Epithelial cell of prostate (primary cell): ENCODE measurements around the gene OCA2.

Source experiments
- DNase-seq: peaks from one replicate; pipeline ENCODE4 v3.0.0-alpha.2; 2011; ENCODE audit warnings: low read depth, low spot score
- H3K27ac ChIP-seq: fragments of 450-650 bp; 2 replicates; pipeline ENCODE4 v1.5.1; 2017; ENCODE audit warnings: mild to moderate bottlenecking

Gene OCA2

GRCh38 chr15:27834684-27835083, 264.4 kb downstream of the OCA2 start:
- DNase-seq, result no peak
- H3K27ac ChIP-seq, result no peak overlapping the region

GRCh38 chr15:27833974-27834373, 265.1 kb downstream of the OCA2 start:
- no peak for DNase-seq

GRCh38 chr15:27833178-27833577, 265.9 kb downstream of the OCA2 start:
- no peak overlapping the region for H3K27ac ChIP-seq
- DNase-seq, result no peak

More at GRCh38 chr15:27833974-27834373, 265.1 kb downstream of the OCA2 start:
- H3K27ac ChIP-seq, result no peak overlapping the region

DNA sequence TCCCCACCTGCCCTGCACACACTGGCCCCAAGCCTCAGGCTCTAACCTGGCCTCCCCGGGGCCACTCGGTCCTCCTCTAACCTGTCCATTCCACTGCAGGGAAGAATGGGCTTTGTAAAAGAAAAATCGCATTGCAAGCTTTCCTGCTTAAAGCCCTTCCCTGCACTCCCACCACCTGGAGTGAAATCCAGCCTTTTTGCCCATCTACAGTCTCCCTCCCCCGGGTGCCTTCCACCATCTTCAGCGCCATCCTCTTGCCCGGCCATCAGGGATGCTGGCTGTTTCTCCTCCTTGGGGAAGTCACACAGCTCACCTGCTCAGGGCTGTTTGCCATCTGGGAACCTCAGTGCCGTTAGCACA, 266.9 kb downstream of the OCA2 start:
- H3K27ac ChIP-seq, result no peak overlapping the region
- no peak for DNase-seq

GRCh38 chr15:27831384-27832236, 267.5 kb downstream of the OCA2 start:
- H3K27ac ChIP-seq, result no peak overlapping the region
- no peak for DNase-seq

- no peak overlapping the region for H3K27ac ChIP-seq
- no peak for DNase-seq
Observed at GRCh38 chr15:27828746-27829145, 270.4 kb downstream of the OCA2 start.

DNA sequence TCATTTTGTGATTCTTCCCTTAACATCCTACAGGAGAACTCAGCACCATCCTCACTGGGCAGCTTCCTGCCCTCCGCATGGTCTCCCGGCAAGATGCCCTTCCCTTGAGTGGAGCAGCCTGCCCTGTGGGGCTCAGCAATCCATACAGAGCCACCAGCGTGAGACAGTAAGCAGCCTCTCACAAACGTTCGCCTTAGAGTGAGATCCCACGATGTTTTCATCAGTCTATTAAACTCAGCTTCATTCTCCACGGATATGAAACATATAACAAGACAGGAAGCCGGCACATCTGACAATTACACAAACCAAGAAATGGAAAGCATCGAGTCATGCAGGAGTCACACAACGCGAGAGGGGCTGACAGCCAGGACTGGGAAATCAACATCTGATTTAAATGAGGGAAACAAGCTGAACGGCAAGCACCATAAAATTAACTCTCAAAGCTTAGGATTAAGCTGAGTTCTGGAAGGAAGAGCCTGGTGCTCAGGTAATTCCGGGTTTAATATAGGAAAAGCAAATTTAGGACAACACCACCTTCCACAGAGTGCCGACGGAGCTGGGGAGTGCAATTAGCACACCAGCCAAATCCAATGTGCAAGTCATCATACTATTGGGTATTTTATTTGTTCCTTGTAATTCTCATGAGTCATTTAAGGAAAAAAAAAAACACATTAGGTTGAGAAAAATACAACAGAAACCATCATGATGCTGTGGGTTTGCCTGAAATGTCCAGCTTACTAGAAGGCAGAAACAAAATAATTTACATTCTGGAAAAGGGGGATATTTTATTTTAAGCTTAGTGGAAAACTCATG, 272.0 kb downstream of the OCA2 start:
- H3K27ac ChIP-seq, result peak overlapping the region; percentile 33
- no peak for DNase-seq

- no peak for DNase-seq
- H3K27ac ChIP-seq, result peak overlapping the region; percentile 33
Observed at GRCh38 chr15:27826411-27826810, 272.7 kb downstream of the OCA2 start.

DNA sequence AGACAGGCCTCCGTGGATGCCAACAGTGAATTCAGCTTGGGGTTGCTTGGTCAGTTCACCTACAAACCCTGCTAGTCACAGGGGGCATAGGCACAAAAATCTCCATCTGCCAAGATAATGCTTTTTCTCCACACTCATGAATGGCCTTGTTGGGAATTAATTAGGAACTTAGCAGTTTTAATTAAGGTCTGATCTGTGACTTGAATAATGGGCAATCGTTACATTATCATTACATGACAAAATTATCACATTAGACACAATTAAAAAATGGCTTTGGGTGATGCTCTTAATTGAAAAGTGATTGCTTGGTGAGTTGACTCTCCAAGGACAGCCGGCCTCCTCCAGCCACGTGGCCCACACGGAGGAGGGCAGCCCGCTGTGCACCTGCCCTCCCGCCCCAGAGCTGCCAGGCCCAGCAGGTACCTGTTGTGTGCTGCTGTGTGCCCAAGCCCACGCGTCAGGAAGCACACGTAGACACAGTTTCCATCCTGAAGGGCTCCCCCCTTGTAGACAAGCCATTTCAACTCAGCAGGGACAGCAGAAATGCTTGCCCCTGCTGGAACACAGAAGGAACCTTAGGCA, 274.2 kb downstream of the OCA2 start:
- no peak overlapping the region for H3K27ac ChIP-seq
- no peak for DNase-seq

DNA sequence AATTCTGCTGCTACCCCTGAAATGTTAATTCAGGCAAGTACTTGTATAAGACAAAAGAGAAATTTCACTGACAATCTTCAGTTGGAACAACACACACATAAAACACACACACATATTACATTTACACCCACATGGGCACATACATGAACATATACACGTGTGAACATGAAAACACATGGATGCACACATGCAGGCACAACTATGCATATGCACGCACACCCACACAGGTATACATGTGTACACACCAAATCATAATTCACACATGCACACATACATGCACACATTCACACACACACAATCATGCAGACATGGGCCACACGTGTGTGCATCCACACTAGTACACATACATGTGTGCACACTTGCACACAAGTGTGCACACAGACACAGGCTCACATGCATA, 277.8 kb downstream of the OCA2 start:
- no peak overlapping the region for H3K27ac ChIP-seq
- no peak for DNase-seq

DNA sequence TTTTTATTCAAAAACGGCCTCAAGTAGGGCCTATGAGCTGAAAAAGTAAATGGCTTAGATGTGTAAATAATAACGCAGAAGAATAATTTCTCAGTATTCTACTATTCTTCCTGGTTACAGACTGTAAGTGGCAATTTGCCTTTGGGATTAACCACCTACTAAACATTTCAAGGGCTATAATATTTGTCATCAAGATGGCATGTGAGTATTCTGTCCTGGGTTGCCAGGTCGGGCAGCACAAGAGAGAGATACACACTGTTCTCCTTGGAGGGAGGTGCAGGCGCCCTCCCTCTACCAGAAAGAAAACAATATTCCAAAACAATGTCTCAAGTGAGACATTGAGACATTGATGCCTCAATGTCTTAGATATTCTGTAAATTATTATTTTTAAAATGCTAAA, 278.4 kb downstream of the OCA2 start:
- no peak for DNase-seq

DNA sequence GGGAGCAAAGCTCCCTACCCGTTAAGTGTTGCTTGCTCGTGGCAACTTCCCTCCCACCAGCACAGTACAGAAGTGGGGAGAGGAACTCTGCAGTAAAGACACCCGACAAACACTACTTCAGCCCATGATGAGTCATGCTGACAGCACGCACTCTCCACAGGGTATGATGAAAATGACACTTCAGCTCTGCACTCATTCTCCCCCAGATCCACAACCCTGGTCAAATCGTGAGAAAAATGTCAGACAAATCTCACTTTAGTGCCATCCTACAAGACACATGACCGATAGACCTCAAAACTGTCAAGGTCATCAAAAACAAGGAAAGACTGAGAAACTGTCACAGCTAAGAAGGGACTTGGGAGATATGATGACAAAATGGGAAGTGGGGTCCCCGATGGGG, 278.9 kb downstream of the OCA2 start:
- DNase-seq, result no peak
- no peak overlapping the region for H3K27ac ChIP-seq

More for the DNA sequence above, 278.4 kb downstream of the OCA2 start:
- no peak overlapping the region for H3K27ac ChIP-seq

DNA sequence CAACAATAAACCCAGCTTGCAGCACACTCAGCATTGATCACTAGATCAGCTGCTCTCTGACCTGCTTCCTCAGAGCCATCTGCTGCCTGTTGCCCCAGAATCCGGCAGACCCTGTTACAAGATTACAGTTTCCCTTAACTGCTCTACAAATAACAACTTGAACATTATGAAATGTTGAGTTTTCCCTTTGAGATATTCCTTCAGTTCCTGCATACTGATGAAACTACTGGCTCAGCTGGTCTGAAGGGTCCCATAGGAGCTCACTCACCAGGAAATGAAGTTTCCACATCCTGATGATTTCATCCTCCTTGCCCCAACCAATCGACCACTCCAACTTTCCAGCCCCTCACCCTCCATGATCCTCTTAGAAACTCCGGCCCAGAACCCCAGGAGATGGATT, 281.9 kb downstream of the OCA2 start:
- H3K27ac ChIP-seq, result no peak overlapping the region
- DNase-seq, result no peak

DNA sequence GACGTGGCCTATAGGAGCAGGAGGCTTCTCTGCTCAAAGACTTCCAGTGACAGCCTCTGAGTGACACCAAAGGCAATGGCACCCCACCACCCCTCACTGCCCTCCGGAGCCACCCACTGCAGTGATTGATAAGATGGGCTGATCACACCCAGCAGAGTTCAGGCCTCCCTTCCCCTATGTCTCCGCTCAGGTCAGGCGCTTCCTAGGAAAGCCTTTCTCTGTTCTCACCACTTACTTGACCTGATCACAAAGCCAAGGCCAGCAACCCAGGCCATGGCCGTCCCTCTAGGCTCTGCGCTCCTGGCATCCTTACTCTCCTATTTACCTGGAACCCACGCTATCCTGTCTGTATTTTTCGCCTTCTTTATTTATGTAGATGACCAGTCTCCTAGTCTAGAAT, 282.3 kb downstream of the OCA2 start:
- DNase-seq, result no peak
- no peak overlapping the region for H3K27ac ChIP-seq

DNA sequence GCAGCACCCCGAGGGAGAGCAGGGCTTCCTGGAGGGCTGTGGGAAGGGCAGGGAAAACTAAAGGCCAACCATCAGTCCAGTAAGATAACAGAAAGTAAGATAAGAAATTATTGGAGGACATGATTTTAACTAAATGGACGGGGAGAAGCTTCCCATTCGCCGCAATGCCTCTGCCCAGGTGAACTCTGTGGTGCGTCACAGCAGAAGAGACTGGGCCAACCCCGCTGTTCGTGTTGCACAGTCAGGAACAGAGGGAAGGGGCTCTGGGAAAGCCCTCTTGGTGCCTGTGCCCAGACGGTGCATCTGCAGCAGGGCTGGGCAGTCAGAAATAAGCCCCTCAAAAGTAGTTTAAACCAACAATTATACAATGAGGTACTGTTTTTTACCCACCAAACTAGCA, 284.1 kb downstream of the OCA2 start:
- H3K27ac ChIP-seq, result no peak overlapping the region
- DNase-seq, result no peak

DNA sequence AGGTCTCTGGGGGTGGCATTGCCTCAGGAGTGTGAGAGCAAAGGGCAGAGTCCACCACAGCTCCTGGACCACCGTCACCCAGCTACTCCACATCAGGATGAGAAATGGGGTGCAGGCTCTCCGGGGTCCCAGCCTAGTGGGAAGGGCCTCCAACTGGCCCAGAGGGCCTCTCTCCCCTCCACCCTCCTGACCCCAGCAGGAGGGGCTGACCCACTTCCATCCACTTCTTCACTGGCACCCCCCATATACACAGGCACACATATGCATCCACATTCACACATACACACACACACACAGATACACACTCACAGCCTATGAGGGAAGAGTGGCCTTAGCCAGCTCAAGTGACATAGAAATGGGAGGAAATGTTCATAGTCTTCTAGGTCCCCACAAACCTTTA, 286.0 kb downstream of the OCA2 start:
- no peak overlapping the region for H3K27ac ChIP-seq

GRCh38 chr15:27808182-27808581, 290.9 kb downstream of the OCA2 start:
- no peak for DNase-seq
- H3K27ac ChIP-seq, result no peak overlapping the region

More for the DNA sequence above, 286.0 kb downstream of the OCA2 start:
- DNase-seq, result no peak

- no peak overlapping the region for H3K27ac ChIP-seq
- DNase-seq, result no peak
Observed at GRCh38 chr15:27807335-27807734, 291.8 kb downstream of the OCA2 start.

DNA sequence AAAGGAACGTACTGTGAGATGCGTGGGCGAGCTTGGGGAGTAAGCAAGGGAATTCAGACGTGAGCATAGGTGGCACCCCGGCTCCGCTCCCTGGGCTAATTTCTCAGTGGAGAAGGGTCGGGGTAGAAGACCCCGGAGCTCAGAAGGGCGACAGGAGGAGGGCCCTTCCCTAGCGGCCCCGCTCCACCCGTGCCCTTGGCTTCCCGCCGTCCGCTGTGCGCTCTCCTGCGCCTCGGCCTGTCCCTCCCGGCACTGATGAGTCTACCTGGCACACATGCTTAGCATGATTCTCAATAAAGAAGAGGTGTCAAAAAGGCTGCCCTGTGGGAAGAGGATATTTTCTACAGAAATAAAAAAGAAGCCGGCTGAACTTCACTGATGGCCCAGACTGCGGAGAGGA, 292.7 kb downstream of the OCA2 start:
- H3K27ac ChIP-seq, result no peak overlapping the region
- no peak for DNase-seq

GRCh38 chr15:27805261-27806220, 293.6 kb downstream of the OCA2 start:
- no peak overlapping the region for H3K27ac ChIP-seq
- DNase-seq, result no peak
